HepG2 (cell line): ENCODE data around the gene HMGN4. TPM values are rescaled to one million over a fixed set of nuclear protein-coding genes. Genes with fewer than 3 reads are reported as not detected.

Experiments used
- ADNP ChIP-seq: sonication (generic); formaldehyde crosslinking; IDR thresholded peaks from 2 replicates; pipeline ENCODE4 v1.4.0; 2020; ENCODE audit warnings: missing genetic modification reagents
- AGO1 ChIP-seq: fragments of 200-400 bp; formaldehyde crosslinking; IDR thresholded peaks from 2 replicates; pipeline ENCODE4 v1.6.1; 2017; ENCODE audit warnings: mild to moderate bottlenecking, low read depth, low read length, moderate library complexity; ENCODE audit not compliant: poor library complexity, severe bottlenecking
- ATF7-NPFF ChIP-seq: sonication (generic); formaldehyde crosslinking; IDR thresholded peaks from 2 replicates; pipeline ENCODE4 v1.8.1; 2023; ENCODE audit warnings: mild to moderate bottlenecking, low read depth, missing genetic modification reagents, moderate library complexity
- BHLHE40 ChIP-seq: IDR thresholded peaks from 2 replicates; pipeline ENCODE4 v1.6.1; 2011; ENCODE audit warnings: low read length, improper control_type of control experiment
- FOXK2 ChIP-seq: fragments of 450-650 bp; IDR thresholded peaks from 2 replicates; pipeline ENCODE4 v1.6.1; 2016
- GZF1 ChIP-seq: sonication (generic); formaldehyde crosslinking; IDR thresholded peaks from 2 replicates; pipeline ENCODE4 v1.5.1; 2020; ENCODE audit warnings: mild to moderate bottlenecking, missing genetic modification reagents
- KAT7 ChIP-seq: IDR thresholded peaks from 2 replicates; pipeline ENCODE4 v1.6.1; 2018; ENCODE audit warnings: borderline replicate concordance, missing compliant biosample characterization
- KLF9 ChIP-seq: IDR thresholded peaks from 2 replicates; pipeline ENCODE4 v1.6.1; 2016; ENCODE audit warnings: low read depth
- NFE2L1 ChIP-seq: sonication (generic); formaldehyde crosslinking; IDR thresholded peaks from 2 replicates; pipeline ENCODE4 v1.4.0; 2020; ENCODE audit warnings: missing genetic modification reagents, mild to moderate bottlenecking, borderline replicate concordance
- PLRG1 ChIP-seq: fragments of 450-650 bp; conservative IDR thresholded peaks from 2 replicates; pipeline ENCODE4 v1.6.1; 2016
- RARA ChIP-seq: IDR thresholded peaks from 2 replicates; pipeline ENCODE4 v1.6.1; 2016; ENCODE audit warnings: missing genetic modification reagents, missing compliant biosample characterization
- TCF12 ChIP-seq, 2 experiments: fragments of 450-650 bp in 1 of 2; sonication (generic) in 1 of 2; formaldehyde crosslinking in 1 of 2; IDR thresholded peaks; 2 replicates each; pipeline versions ENCODE4 v1.6.1 to v1.8.0; 2017 to 2022; ENCODE audit warnings: antibody characterized with exemption in 1 of 2, mild to moderate bottlenecking in 1 of 2, missing genetic modification reagents in 1 of 2, moderate library complexity in 1 of 2
- TOE1 ChIP-seq: sonication (generic); formaldehyde crosslinking; IDR thresholded peaks from 2 replicates; pipeline ENCODE4 v1.4.0; 2020; ENCODE audit warnings: mild to moderate bottlenecking, missing genetic modification reagents
- U2AF2 ChIP-seq: fragments of 200-400 bp; formaldehyde crosslinking; IDR thresholded peaks from 2 replicates; pipeline ENCODE4 v1.6.1; 2017; ENCODE audit warnings: low read depth, mild to moderate bottlenecking, low read length
- ZFP90 ChIP-seq: sonication (generic); formaldehyde crosslinking; IDR thresholded peaks from 2 replicates; pipeline ENCODE4 v1.8.0; 2022; ENCODE audit warnings: missing genetic modification reagents, mild to moderate bottlenecking, inconsistent platforms, borderline replicate concordance
- ZNF205 ChIP-seq: IDR thresholded peaks from 2 replicates; pipeline ENCODE4 v1.6.1; 2018; ENCODE audit warnings: missing biosample characterization, missing genetic modification reagents
- ZNF30 ChIP-seq: sonication (generic); formaldehyde crosslinking; IDR thresholded peaks from 2 replicates; pipeline ENCODE4 v1.5.0; 2020; ENCODE audit warnings: mild to moderate bottlenecking, missing genetic modification reagents
- ZNF331 ChIP-seq: sonication (generic); formaldehyde crosslinking; IDR thresholded peaks from 2 replicates; pipeline ENCODE4 v1.4.0; 2020; ENCODE audit warnings: missing genetic modification reagents
- ZNF530 ChIP-seq: sonication (generic); formaldehyde crosslinking; IDR thresholded peaks from 2 replicates; pipeline ENCODE4 v1.5.0; 2020; ENCODE audit warnings: low read depth, mild to moderate bottlenecking, missing genetic modification reagents
- ZNF674 ChIP-seq: sonication (generic); formaldehyde crosslinking; IDR thresholded peaks from 2 replicates; pipeline ENCODE4 v1.5.0; 2020; ENCODE audit warnings: low read depth, mild to moderate bottlenecking, missing genetic modification reagents
- ZNF788 ChIP-seq: sonication (generic); formaldehyde crosslinking; IDR thresholded peaks from 2 replicates; pipeline ENCODE4 v1.5.0; 2020; ENCODE audit warnings: mild to moderate bottlenecking, missing genetic modification reagents, borderline replicate concordance
- ZSCAN22 ChIP-seq: sonication (generic); formaldehyde crosslinking; IDR thresholded peaks from 2 replicates; pipeline ENCODE4 v1.4.0; 2020; ENCODE audit warnings: mild to moderate bottlenecking, missing genetic modification reagents
- polyA plus RNA-seq, 8 experiments: library from polyadenylated mRNA; depleted of rRNA in 3 of 8; stranded (reverse) in 7 of 8; unstranded in 1 of 8; fragments of >200 nt; fragmentation: Illumina TruSeq in 4 of 8; extraction: Trizol in 4 of 8; gene quantifications; 2 replicates each; pipeline versions ENCODE4 v1.2.1 to v1.2.3, GENCODE V29; 2011 to 2016; ENCODE audit warnings: low read depth in 4 of 8, missing spikeins in 1 of 8, mixed read lengths in 1 of 8; ENCODE audit not compliant: insufficient read depth in 1 of 8
- total RNA-seq, 5 experiments: library from RNA; depleted of rRNA; stranded (reverse); fragments of >200 nt; fragmentation: Illumina TruSeq; extraction: Trizol; gene quantifications; 2 replicates each; pipeline ENCODE4 v1.2.3, GENCODE V29; 2016; ENCODE audit warnings: low read depth in 1 of 5
- TF ChIP-seq, protein P1 (sequence below): sonication (generic); formaldehyde crosslinking; IDR thresholded peaks from 2 replicates; pipeline ENCODE4 v1.8.0; 2022; ENCODE audit warnings: mild to moderate bottlenecking, missing genetic modification reagents, borderline replicate concordance
- TF ChIP-seq, protein P2 (sequence below): sonication (generic); formaldehyde crosslinking; IDR thresholded peaks from 2 replicates; pipeline ENCODE4 v1.4.0; 2020; ENCODE audit warnings: mild to moderate bottlenecking, low read depth, missing genetic modification reagents
- TF ChIP-seq, protein P3 (sequence below): sonication (generic); formaldehyde crosslinking; IDR thresholded peaks from 2 replicates; pipeline ENCODE4 v1.4.0; 2020; ENCODE audit warnings: missing genetic modification reagents, mild to moderate bottlenecking, borderline replicate concordance
- TF ChIP-seq, protein P4 (sequence below): sonication (generic); formaldehyde crosslinking; IDR thresholded peaks from 2 replicates; pipeline ENCODE4 v1.4.0; 2020; ENCODE audit warnings: mild to moderate bottlenecking, missing genetic modification reagents

The HMGN4 gene
- total and polyA plus RNA-seq, 2 of the 13 experiments (the other 11 are each of a cell fraction or from before 2014, with no cell fraction given): 39.9 to 52.1 TPM

DNA sequence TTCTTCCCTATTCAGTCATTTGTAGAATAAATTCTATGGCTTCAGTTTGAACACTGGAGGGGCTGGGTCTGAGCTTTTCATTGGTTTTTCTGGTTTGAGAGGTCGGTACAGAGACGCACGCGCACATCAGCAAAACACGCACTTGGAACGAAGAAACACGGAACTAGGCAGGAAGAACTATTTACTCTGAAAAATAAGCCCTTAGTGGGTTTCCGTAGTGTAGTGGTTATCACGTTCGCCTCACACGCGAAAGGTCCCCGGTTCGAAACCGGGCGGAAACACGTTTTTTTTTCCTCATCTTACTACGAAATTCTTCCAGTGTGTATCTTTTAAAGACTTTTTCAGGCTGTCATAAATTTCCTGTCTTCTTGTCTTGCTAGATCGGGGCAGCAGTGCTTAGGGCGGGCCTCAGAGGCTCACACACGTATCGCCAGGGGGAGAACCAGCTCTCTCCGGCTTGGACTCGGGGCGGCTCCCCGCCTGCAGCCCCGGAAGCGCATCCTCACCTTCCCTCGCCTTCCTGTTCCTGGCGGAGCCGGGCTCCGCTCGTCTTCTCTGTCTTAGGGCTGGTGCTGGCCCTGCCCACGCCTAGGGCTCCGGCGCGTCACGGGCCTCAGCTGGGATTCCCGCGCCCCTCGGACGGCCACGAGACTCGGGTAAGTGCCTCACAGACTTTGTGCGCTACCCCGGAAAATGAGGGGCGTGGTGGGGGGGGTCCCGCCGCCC lies at the start of gene HMGN4 (continued):
- TF ChIP-seq NFE2L1 (CRISPR knock-in tag) (0 out of 2 replicates have a peak, but pooled peaks have one; percentile 44), TOE1 (CRISPR knock-in tag) (no peak; the same call in 1 of the 2 replicates), KAT7 (CRISPR knock-in tag) (0 out of 2 replicates have a peak, but pooled peaks have one; percentile 62), ZNF30 (CRISPR knock-in tag) (no peak), ZFP90 (CRISPR knock-in tag) (no peak), KLF9 (no peak), ZNF674 (no peak), GZF1 (CRISPR knock-in tag) (0 out of 2 replicates have a peak, but pooled peaks have one; percentile 24), U2AF2 (no peak), ZNF331 (CRISPR knock-in tag) (peak; percentile 29; the same call in 1 of the 2 replicates), AGO1 (no peak), PLRG1 (no peak), TCF12 (IDR thresholded peaks at IDR 0.05) (no peak), TCF12 (CRISPR knock-in tag; IDR thresholded peaks at IDR 0.05) (peak; percentile 59; the same call in 1 of the 2 replicates), ZNF530 (CRISPR knock-in tag) (no peak), BHLHE40 (0 out of 2 replicates have a peak, but pooled peaks have one; percentile 20), ZNF788 (CRISPR knock-in tag) (0 out of 2 replicates have a peak, but pooled peaks have one; percentile 40), ADNP (CRISPR knock-in tag) (0 out of 2 replicates have a peak, but pooled peaks have one; percentile 14), ATF7-NPFF (peak; percentile 68), FOXK2 (0 out of 2 replicates have a peak, but pooled peaks have one; percentile 26), ZSCAN22 (peak; percentile 30; the same call in 1 of the 2 replicates), RARA (CRISPR knock-in tag) (peak; percentile 5; the same call in 1 of the 2 replicates), ZNF205 (CRISPR knock-in tag) (no peak; the same call in 1 of the 2 replicates)
- TF ChIP-seq, protein P1, sequence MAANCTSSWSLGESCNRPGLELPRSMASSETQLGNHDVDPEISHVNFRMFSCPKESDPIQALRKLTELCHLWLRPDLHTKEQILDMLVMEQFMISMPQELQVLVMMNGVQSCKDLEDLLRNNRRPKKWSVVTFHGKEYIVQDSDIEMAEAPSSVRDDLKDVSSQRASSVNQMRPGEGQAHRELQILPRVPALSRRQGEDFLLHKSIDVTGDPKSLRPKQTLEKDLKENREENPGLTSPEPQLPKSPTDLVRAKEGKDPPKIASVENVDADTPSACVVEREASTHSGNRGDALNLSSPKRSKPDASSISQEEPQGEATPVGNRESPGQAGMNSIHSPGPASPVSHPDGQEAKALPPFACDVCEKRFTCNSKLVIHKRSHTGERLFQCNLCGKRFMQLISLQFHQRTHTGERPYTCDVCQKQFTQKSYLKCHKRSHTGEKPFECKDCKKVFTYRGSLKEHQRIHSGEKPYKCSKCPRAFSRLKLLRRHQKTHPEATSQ: 0 out of 2 replicates have a peak, but pooled peaks have one; percentile 77
- TF ChIP-seq, protein P2, sequence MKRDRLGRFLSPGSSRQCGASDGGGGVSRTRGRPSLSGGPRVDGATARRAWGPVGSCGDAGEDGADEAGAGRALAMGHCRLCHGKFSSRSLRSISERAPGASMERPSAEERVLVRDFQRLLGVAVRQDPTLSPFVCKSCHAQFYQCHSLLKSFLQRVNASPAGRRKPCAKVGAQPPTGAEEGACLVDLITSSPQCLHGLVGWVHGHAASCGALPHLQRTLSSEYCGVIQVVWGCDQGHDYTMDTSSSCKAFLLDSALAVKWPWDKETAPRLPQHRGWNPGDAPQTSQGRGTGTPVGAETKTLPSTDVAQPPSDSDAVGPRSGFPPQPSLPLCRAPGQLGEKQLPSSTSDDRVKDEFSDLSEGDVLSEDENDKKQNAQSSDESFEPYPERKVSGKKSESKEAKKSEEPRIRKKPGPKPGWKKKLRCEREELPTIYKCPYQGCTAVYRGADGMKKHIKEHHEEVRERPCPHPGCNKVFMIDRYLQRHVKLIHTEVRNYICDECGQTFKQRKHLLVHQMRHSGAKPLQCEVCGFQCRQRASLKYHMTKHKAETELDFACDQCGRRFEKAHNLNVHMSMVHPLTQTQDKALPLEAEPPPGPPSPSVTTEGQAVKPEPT (CRISPR knock-in tag): no peak; the same call in 1 of the 2 replicates
- TF ChIP-seq, protein P3, sequence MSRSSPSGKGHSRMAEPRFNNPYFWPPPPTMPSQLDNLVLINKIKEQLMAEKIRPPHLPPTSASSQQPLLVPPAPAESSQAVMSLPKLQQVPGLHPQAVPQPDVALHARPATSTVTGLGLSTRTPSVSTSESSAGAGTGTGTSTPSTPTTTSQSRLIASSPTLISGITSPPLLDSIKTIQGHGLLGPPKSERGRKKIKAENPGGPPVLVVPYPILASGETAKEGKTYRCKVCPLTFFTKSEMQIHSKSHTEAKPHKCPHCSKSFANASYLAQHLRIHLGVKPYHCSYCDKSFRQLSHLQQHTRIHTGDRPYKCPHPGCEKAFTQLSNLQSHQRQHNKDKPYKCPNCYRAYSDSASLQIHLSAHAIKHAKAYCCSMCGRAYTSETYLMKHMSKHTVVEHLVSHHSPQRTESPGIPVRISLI (CRISPR knock-in tag): peak; percentile 100
- TF ChIP-seq, protein P4, sequence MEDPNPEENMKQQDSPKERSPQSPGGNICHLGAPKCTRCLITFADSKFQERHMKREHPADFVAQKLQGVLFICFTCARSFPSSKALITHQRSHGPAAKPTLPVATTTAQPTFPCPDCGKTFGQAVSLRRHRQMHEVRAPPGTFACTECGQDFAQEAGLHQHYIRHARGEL (CRISPR knock-in tag): peak; percentile 92
